OCI-LY3 (cell line): Measurements from ENCODE around the gene DNHD1.

ENCODE experiments used
- H2AFZ ChIP-seq: fragments of 200-600, 300-600 bp; shearing (Covaris generic); 2 replicates; pipeline ENCODE4 v1.6.0; 2014; ENCODE audit warnings: antibody characterized with exemption, low read depth, low read length
- H3K27ac ChIP-seq: fragments of 200-600, 300-600 bp; sonication (generic); 2 replicates; pipeline ENCODE4 v1.5.1; 2014; ENCODE audit warnings: mild to moderate bottlenecking, low read length, moderate library complexity, mixed read lengths
- H3K27me3 ChIP-seq: fragments of 200-600, 300-600 bp; sonication (generic); 2 replicates; pipeline ENCODE4 v1.6.1; 2014; ENCODE audit warnings: low read depth, low read length, mixed read lengths
- H3K36me3 ChIP-seq: fragments of 200-600, 300-600 bp; sonication (generic); replicated peaks from 2 replicates; pipeline ENCODE3; 2014; ENCODE audit warnings: low read depth, low read length, mixed read lengths
- H3K4me1 ChIP-seq: fragments of 300-600, 200-600 bp; sonication (generic); 2 replicates; pipeline ENCODE4 v1.6.1; 2014; ENCODE audit warnings: low read length, mixed read lengths
- H3K4me2 ChIP-seq: fragments of 200-600, 300-600 bp; sonication (generic); 2 replicates; pipeline ENCODE4 v1.6.1; 2014; ENCODE audit warnings: low read length, mixed read lengths
- H3K4me3 ChIP-seq: fragments of 300-600, 200-600 bp; sonication (generic); 2 replicates; pipeline ENCODE4 v1.5.1; 2014; ENCODE audit warnings: antibody characterized with exemption, mild to moderate bottlenecking, low read length, moderate library complexity
- H3K79me2 ChIP-seq: fragments of 300-600, 200-600 bp; shearing (Covaris generic); 2 replicates; pipeline ENCODE4 v1.6.1; 2014; ENCODE audit warnings: mild to moderate bottlenecking, low read length, mixed read lengths
- H3K9ac ChIP-seq: fragments of 300-600, 200-600 bp; shearing (Covaris generic); 2 replicates; pipeline ENCODE4 v1.6.0; 2014; ENCODE audit warnings: mild to moderate bottlenecking, low read length, moderate library complexity
- H3K9me3 ChIP-seq: fragments of 200-600, 300-600 bp; shearing (Covaris generic); 2 replicates; pipeline ENCODE4 v1.6.1; 2014; ENCODE audit warnings: low read length, mixed read lengths; ENCODE audit not compliant: insufficient read depth
- H4K20me1 ChIP-seq: fragments of 200-600, 300-600 bp; sonication (generic); 2 replicates; pipeline ENCODE4 v1.6.1; 2016; ENCODE audit warnings: low read length, mixed read lengths; ENCODE audit not compliant: insufficient read depth
- EZH2phosphoT487 ChIP-seq: fragments of 200-600 bp; shearing (Covaris generic); IDR thresholded peaks from 2 replicates; pipeline ENCODE4 v1.6.1; 2018; ENCODE audit warnings: antibody characterized with exemption, mixed run types, low read depth
- TF ChIP-seq, protein P1 (sequence below): fragments of 200-600, 300-600 bp; sonication (generic); IDR thresholded peaks from 2 replicates; pipeline ENCODE4 v1.5.1; 2014; ENCODE audit warnings: antibody characterized with exemption, low read length, low read depth

The DNHD1 gene

DNA sequence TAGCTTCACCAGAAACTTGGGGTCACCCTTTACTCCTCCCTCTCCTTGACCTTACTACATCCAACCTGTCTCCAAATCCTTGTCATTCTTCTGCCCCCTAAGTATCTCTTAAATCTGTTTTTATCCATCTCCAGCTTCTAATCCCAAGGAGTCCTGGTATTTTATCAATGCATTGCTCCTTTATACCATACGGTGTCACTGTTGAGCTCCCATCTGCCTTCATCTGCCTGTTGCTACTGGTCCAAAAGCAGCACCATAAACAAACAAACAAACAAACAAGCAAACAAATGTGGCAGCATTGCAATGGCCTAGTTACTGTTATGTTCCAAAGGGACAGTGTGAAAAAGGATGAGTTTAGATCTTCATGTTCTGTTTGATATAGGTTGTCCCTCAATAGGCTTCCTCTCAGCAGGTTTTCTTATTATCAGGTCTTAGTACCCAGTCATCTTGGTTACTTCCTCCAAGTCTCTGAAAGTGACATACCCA lies 34.2 kb downstream of the DNHD1 start:
- no peaks in the 10 kb centered on the region for H3K79me2 ChIP-seq
- no peak overlapping the region for H3K9ac ChIP-seq
- no peak overlapping the region for H3K4me3 ChIP-seq
- H3K27me3 ChIP-seq: no peaks in the 10 kb centered on the region
- H3K9me3 ChIP-seq: no peaks in the 10 kb centered on the region
- H3K4me2 ChIP-seq: no peak overlapping the region
- TF ChIP-seq, protein P1, sequence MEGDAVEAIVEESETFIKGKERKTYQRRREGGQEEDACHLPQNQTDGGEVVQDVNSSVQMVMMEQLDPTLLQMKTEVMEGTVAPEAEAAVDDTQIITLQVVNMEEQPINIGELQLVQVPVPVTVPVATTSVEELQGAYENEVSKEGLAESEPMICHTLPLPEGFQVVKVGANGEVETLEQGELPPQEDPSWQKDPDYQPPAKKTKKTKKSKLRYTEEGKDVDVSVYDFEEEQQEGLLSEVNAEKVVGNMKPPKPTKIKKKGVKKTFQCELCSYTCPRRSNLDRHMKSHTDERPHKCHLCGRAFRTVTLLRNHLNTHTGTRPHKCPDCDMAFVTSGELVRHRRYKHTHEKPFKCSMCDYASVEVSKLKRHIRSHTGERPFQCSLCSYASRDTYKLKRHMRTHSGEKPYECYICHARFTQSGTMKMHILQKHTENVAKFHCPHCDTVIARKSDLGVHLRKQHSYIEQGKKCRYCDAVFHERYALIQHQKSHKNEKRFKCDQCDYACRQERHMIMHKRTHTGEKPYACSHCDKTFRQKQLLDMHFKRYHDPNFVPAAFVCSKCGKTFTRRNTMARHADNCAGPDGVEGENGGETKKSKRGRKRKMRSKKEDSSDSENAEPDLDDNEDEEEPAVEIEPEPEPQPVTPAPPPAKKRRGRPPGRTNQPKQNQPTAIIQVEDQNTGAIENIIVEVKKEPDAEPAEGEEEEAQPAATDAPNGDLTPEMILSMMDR: peak; percentile 79
- no peak for TF ChIP-seq EZH2phosphoT487
- no peak overlapping the region for H2AFZ ChIP-seq
- peaks cover 8% of the 10 kb centered on the region for H3K4me1 ChIP-seq
- no peaks in the 10 kb centered on the region for H4K20me1 ChIP-seq
- H3K36me3 ChIP-seq: peaks cover 4% of the 10 kb centered on the region
- H3K27ac ChIP-seq: no peak overlapping the region

DNA sequence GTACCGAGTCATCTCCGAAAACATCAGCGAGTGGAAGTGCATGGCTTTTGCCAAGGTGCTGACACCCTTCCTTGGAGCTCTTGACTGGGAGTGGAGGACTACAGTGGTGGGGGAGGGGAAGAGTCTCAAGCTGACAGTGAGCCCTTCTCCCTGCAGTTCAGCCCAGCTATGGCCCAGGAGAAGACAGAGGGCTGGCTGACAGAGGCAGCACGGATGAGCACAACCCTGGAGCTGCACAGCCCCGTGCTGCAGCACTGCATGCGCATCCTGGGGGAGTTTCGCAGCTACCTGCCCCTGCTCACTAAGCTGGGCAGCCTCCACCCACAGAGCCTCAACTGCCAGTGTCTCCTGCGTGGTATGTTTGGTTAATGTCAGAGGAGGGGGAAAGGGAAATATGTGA lies 41.4 kb downstream of the DNHD1 start:
- no peaks in the 10 kb centered on the region for H3K79me2 ChIP-seq
- no peaks in the 10 kb centered on the region for H3K9me3 ChIP-seq
- no peaks in the 10 kb centered on the region for H3K36me3 ChIP-seq
- H2AFZ ChIP-seq: no peak overlapping the region
- H3K27ac ChIP-seq: no peak overlapping the region
- no peak for TF ChIP-seq EZH2phosphoT487
- TF ChIP-seq, protein P1: no peak
- no peaks in the 10 kb centered on the region for H3K27me3 ChIP-seq
- H3K4me1 ChIP-seq: no peaks in the 10 kb centered on the region
- H3K9ac ChIP-seq: no peak overlapping the region
- H3K4me3 ChIP-seq: no peak overlapping the region
- H4K20me1 ChIP-seq: no peaks in the 10 kb centered on the region
- no peak overlapping the region for H3K4me2 ChIP-seq

DNA sequence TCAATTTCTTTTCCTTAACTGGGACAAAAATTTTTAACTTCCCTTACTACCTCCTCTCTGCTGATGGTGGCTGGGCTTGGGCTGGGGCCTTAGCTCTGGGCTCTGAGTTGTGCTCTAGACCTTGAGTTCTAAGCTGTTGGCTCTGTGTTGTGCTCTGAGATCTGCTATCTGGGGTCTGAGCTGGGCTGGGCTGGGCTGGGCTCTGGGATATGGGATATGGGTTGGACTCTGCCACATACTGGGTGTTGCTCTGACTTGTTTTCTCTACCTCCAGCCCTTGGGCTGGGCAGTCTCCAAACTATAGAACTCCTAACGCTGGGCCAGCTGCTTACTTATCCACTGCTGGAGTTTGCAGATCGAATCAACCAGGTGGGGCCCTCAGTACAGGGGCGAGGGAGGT lies 41.9 kb downstream of the DNHD1 start:
- no peaks in the 10 kb centered on the region for H3K4me1 ChIP-seq
- H3K4me3 ChIP-seq: no peak overlapping the region
- H2AFZ ChIP-seq: no peak overlapping the region
- H3K36me3 ChIP-seq: no peaks in the 10 kb centered on the region
- no peaks in the 10 kb centered on the region for H3K79me2 ChIP-seq
- no peaks in the 10 kb centered on the region for H3K9me3 ChIP-seq
- no peak overlapping the region for H3K27ac ChIP-seq
- no peak overlapping the region for H3K4me2 ChIP-seq
- TF ChIP-seq, protein P1: no peak
- no peak for TF ChIP-seq EZH2phosphoT487
- H3K9ac ChIP-seq: no peak overlapping the region
- H3K27me3 ChIP-seq: no peaks in the 10 kb centered on the region
- no peaks in the 10 kb centered on the region for H4K20me1 ChIP-seq

DNA sequence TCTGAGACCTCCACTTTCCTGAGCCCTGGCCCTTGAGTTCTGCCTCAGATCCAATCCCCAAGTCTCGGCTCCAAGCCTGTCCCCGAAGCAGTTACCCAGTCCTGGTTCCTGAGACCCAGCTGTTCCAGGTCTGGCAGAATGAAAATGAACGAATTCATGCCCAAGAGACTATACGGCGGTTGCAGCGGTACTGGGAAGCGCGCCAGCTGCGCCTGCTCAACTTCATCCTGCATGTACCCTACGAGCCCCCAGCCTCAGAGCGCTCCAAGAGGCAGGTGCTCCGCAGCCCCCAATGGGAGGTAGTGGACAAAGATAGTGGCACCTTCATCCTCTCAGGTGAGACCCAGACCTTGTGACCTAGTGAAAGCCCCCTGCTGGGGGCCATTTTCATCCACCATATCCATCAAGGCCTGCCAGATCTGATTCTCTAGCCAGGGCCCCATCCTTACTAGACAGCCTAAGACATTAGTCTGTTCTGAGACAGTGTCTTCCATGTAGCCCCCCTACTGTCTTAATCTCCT lies 42.7 kb downstream of the DNHD1 start:
- H3K27ac ChIP-seq: no peak overlapping the region

More for the DNA sequence above, 42.7 kb downstream of the DNHD1 start:
- H3K79me2 ChIP-seq: no peaks in the 10 kb centered on the region
- no peak overlapping the region for H3K9ac ChIP-seq
- H3K27me3 ChIP-seq: no peaks in the 10 kb centered on the region
- H3K4me1 ChIP-seq: no peaks in the 10 kb centered on the region
- H2AFZ ChIP-seq: no peak overlapping the region
- no peaks in the 10 kb centered on the region for H3K36me3 ChIP-seq
- no peak overlapping the region for H3K4me3 ChIP-seq
- no peaks in the 10 kb centered on the region for H3K9me3 ChIP-seq
- no peak for TF ChIP-seq EZH2phosphoT487
- TF ChIP-seq, protein P1: no peak
- H3K4me2 ChIP-seq: no peak overlapping the region
- no peaks in the 10 kb centered on the region for H4K20me1 ChIP-seq
